HepG2 (cell line): ENCODE measurements around the gene SMYD5. TPM values are rescaled to one million over a fixed set of nuclear protein-coding genes. Genes with fewer than 3 reads are reported as not detected.

Source experiments
- CENPX ChIP-seq: sonication (generic); formaldehyde crosslinking; IDR thresholded peaks from 2 replicates; pipeline ENCODE4 v1.9.0; 2021; ENCODE audit warnings: mild to moderate bottlenecking, missing genetic modification reagents, moderate library complexity
- DMTF1 ChIP-seq: sonication (generic); formaldehyde crosslinking; IDR thresholded peaks from 2 replicates; pipeline ENCODE4 v1.4.0; 2020; ENCODE audit warnings: mild to moderate bottlenecking, missing genetic modification reagents
- ERF ChIP-seq: IDR thresholded peaks from 2 replicates; pipeline ENCODE4 v1.6.1; 2018; ENCODE audit warnings: missing biosample characterization, missing genetic modification reagents
- FOSL2 ChIP-seq: sonication (generic); formaldehyde crosslinking; IDR thresholded peaks from 2 replicates; pipeline ENCODE4 v1.4.0; 2020; ENCODE audit warnings: missing genetic modification reagents
- HMGA1 ChIP-seq: sonication (generic); formaldehyde crosslinking; conservative IDR thresholded peaks from 2 replicates; pipeline ENCODE4 v1.4.0; 2020; ENCODE audit warnings: missing genetic modification reagents
- HMGXB4 ChIP-seq, 2 experiments: sonication (generic) in 1 of 2; formaldehyde crosslinking in 1 of 2; IDR thresholded peaks; 2 replicates each; pipeline versions ENCODE4 v1.4.0 to v1.6.1; 2018 to 2020; ENCODE audit warnings: missing genetic modification reagents in 2 of 2, borderline replicate concordance in 1 of 2, low read depth in 1 of 2, mild to moderate bottlenecking in 1 of 2, missing biosample characterization in 1 of 2
- NFE2 ChIP-seq: sonication (generic); formaldehyde crosslinking; IDR thresholded peaks from 2 replicates; pipeline ENCODE4 v1.4.0; 2020; ENCODE audit warnings: missing genetic modification reagents
- NFIB ChIP-seq: sonication (generic); formaldehyde crosslinking; IDR thresholded peaks from 2 replicates; pipeline ENCODE4 v1.9.0; 2021; ENCODE audit warnings: missing genetic modification reagents, mild to moderate bottlenecking, borderline replicate concordance
- NFYB ChIP-seq: sonication (generic); formaldehyde crosslinking; IDR thresholded peaks from 2 replicates; pipeline ENCODE4 v1.4.0; 2020; ENCODE audit warnings: missing genetic modification reagents
- RARG ChIP-seq: sonication (generic); formaldehyde crosslinking; IDR thresholded peaks from 2 replicates; pipeline ENCODE4 v1.4.0; 2020; ENCODE audit warnings: low read depth, mild to moderate bottlenecking, missing genetic modification reagents
- TFAP4 ChIP-seq: sonication (generic); IDR thresholded peaks from 2 replicates; pipeline ENCODE4 v1.6.1; 2016; ENCODE audit warnings: low read depth, borderline replicate concordance
- U2AF2 ChIP-seq: fragments of 200-400 bp; formaldehyde crosslinking; IDR thresholded peaks from 2 replicates; pipeline ENCODE4 v1.6.1; 2017; ENCODE audit warnings: low read depth, mild to moderate bottlenecking, low read length
- ZBTB1 ChIP-seq: sonication (generic); formaldehyde crosslinking; IDR thresholded peaks from 2 replicates; pipeline ENCODE4 v1.4.0; 2020; ENCODE audit warnings: missing genetic modification reagents, borderline replicate concordance
- ZBTB2 ChIP-seq: sonication (generic); formaldehyde crosslinking; IDR thresholded peaks from 2 replicates; pipeline ENCODE4 v1.8.0; 2022; ENCODE audit warnings: low read depth, missing genetic modification reagents
- ZMAT3 ChIP-seq: sonication (generic); formaldehyde crosslinking; conservative IDR thresholded peaks from 2 replicates; pipeline ENCODE4 v1.7.0; 2021; ENCODE audit warnings: missing genetic modification reagents
- ZNF138 ChIP-seq: sonication (generic); formaldehyde crosslinking; IDR thresholded peaks from 2 replicates; pipeline ENCODE4 v1.5.0; 2020; ENCODE audit warnings: mild to moderate bottlenecking, low read depth, missing genetic modification reagents
- ZNF337 ChIP-seq: sonication (generic); formaldehyde crosslinking; IDR thresholded peaks from 2 replicates; pipeline ENCODE4 v1.5.1; 2020; ENCODE audit warnings: missing genetic modification reagents, low read depth, mild to moderate bottlenecking, borderline replicate concordance
- ZNF549 ChIP-seq: sonication (generic); formaldehyde crosslinking; IDR thresholded peaks from 2 replicates; pipeline ENCODE4 v1.5.0; 2020; ENCODE audit warnings: missing genetic modification reagents
- ZNF616 ChIP-seq: sonication (generic); formaldehyde crosslinking; IDR thresholded peaks from 2 replicates; pipeline ENCODE4 v1.5.0; 2020; ENCODE audit warnings: low read depth, mild to moderate bottlenecking, missing genetic modification reagents
- ZNF639 ChIP-seq: conservative IDR thresholded peaks from 2 replicates; pipeline ENCODE4 v1.6.1; 2018; ENCODE audit warnings: missing genetic modification reagents
- ZNF75D ChIP-seq: sonication (generic); formaldehyde crosslinking; IDR thresholded peaks from 2 replicates; pipeline ENCODE4 v1.8.1; 2023; ENCODE audit warnings: missing genetic modification reagents, mild to moderate bottlenecking, borderline replicate concordance
- ZNF792 ChIP-seq: IDR thresholded peaks from 2 replicates; pipeline ENCODE4 v1.6.1; 2016
- polyA plus RNA-seq, 8 experiments: library from polyadenylated mRNA; depleted of rRNA in 3 of 8; stranded (reverse) in 7 of 8; unstranded in 1 of 8; fragments of >200 nt; fragmentation: Illumina TruSeq in 4 of 8; extraction: Trizol in 4 of 8; gene quantifications; 2 replicates each; pipeline versions ENCODE4 v1.2.1 to v1.2.3, GENCODE V29; 2011 to 2016; ENCODE audit warnings: low read depth in 4 of 8, missing spikeins in 1 of 8, mixed read lengths in 1 of 8; ENCODE audit not compliant: insufficient read depth in 1 of 8
- total RNA-seq, 5 experiments: library from RNA; depleted of rRNA; stranded (reverse); fragments of >200 nt; fragmentation: Illumina TruSeq; extraction: Trizol; gene quantifications; 2 replicates each; pipeline ENCODE4 v1.2.3, GENCODE V29; 2016; ENCODE audit warnings: low read depth in 1 of 5

SMYD5 gene
- total and polyA plus RNA-seq, 2 of the 13 experiments (the other 11 are each of a cell fraction or from before 2014, with no cell fraction given), result 55.8 to 70.4 TPM

- TF ChIP-seq U2AF2 (no peak), ZNF138 (no peak; the same call in 1 of the 2 replicates), ZNF75D (CRISPR knock-in tag) (peak; percentile 69; the same call in 1 of the 2 replicates), NFE2 (CRISPR knock-in tag) (0 out of 2 replicates have a peak, but pooled peaks have one; percentile 34), ZNF639 (CRISPR knock-in tag) (0 out of 2 replicates have a peak, but pooled peaks have one; percentile 72), ZBTB1 (CRISPR knock-in tag) (0 out of 2 replicates have a peak, but pooled peaks have one; percentile 55), ZNF549 (CRISPR knock-in tag) (no peak), NFYB (peak; percentile 97), ZMAT3 (0 out of 2 replicates have a peak, but pooled peaks have one; percentile 31), TFAP4 (peak; percentile 91), ZNF337 (CRISPR knock-in tag) (no peak), RARG (CRISPR knock-in tag) (no peak), NFIB (CRISPR knock-in tag) (no peak), HMGXB4 (CRISPR knock-in tag; IDR thresholded peaks at IDR 0.05; ENCODE audit: borderline replicate concordance in 1 of 2, low read depth in 1 of 2) (peak in 1 of 2 experiments; percentile 56; a peak in 2 of 4 replicates), FOSL2 (CRISPR knock-in tag) (no peak; the same call in 1 of the 2 replicates), HMGA1 (CRISPR knock-in tag) (no peak), ZBTB2 (CRISPR knock-in tag) (peak; percentile 52; the same call in 1 of the 2 replicates), ZNF792 (CRISPR knock-in tag) (peak; percentile 80), CENPX (CRISPR knock-in tag) (no peak), DMTF1 (CRISPR knock-in tag) (no peak), ZNF616 (peak; percentile 91; the same call in 1 of the 2 replicates), ERF (CRISPR knock-in tag) (peak; percentile 79)
Measured at GRCh38 chr2:73233154-73233931, 19.3 kb downstream of the SMYD5 start, which contains the start of gene PRADC1 (continued).
